ENCODE results near the gene MARCHF3.
A peak's percentile ranks its signal among the peaks of the same experiment; 100 is the strongest.

Gene MARCHF3

DNA sequence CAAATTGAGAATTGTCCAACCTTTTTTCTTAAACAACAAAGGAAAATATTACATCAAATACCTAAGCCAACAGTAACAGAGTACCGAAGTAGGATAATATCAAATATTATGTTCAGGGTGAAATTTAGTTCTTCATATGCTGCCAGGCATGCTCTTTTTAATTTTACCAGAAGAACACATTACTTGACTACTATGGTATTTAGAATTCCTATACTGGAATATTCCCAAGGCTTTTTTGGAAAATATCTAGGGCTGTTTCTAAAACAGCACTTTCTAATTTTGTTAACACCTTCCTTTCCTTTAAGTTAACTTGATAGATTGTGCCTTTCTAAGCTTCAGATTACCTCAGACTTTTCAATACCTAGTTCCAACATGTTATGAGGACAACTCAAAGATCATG, 48.7 kb downstream of the MARCHF3 start:
- DNase-seq, result no peak

DNA sequence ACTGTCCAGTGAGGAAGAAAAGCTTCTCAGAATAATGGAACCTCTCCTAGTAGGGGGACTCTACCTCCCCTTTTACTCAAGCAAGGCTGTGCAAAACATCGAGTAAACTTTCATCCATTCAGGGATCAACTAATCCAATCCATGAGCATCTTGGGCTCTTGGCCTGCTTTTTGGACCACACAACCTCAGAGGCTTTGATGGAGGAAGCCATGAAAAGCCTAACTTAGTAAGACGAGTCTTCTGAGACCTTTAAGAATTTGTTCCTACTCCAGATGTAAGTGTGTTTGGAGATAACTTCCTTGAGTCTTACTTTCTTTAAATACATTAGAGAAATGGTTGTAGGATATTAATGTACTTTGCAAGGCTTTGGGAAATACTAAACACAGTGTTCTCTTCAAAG, 49.1 kb downstream of the MARCHF3 start:
- no peak for DNase-seq

- DNase-seq, result no peak
Observed at GRCh38 chr5:126978258-126978657, 52.1 kb downstream of the MARCHF3 start.

GRCh38 chr5:126976520-126977172, 53.7 kb downstream of the MARCHF3 start:
- DNase-seq, result no peak

GRCh38 chr5:126975796-126976195, 54.6 kb downstream of the MARCHF3 start:
- no peak for DNase-seq

- no peak for DNase-seq
Observed at GRCh38 chr5:126973193-126973592, 57.2 kb downstream of the MARCHF3 start.

GRCh38 chr5:126972062-126972895, 58.1 kb downstream of the MARCHF3 start:
- peak; percentile 19 for DNase-seq

DNA sequence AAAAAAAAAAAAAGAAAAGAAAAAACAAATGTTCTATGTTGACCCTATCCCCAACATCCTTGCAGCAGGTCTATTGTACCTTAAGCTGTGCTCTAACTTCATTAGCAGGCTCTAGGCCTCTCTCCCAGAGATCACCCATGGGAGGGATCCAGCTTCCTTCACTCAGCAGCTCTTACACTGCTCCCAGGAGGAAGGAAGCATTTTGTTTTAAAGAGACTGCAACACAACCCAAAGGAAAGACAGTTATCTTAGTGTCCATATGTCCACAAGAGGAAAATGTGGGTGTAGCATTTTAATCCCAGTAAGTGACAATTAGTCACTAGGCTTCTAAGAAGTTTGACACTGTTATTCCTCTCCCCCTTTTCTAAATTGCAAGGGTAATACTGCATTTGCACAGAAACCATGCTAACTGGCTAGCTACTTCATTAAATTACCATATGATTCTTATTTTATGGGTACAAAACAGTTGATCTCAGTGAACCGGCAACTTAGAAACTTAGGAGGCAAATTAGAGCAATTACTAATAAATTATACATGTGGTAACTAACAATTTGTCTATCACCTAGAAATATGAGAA, 58.8 kb downstream of the MARCHF3 start:
- no peak for DNase-seq

DNA sequence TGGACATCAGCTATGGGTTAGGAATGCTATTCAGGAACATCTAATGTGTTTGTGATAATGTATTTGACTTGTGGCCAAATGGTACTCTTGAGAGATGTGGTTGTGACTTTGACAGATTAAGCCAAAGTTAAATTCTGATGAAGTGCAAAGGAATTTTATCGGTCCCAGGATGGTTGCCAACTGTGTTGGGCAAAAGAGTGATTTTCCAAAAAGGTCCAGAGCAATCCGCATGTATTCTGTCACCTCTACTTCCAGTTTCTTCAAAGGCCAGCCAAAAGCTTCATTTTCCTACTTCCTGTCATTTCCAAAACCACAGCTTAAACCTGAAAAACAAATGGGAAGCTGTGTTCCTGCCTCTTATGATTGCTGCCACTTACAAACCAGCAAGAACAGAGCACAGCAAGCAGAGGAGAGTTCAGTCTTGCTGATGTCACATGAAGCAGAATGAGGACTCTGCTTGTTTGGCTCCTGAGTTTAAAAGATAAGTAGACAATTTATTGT, 59.8 kb downstream of the MARCHF3 start:
- DNase-seq, result no peak

- no peak for DNase-seq
Observed at GRCh38 chr5:126969548-126969947, 60.8 kb downstream of the MARCHF3 start.

GRCh38 chr5:126967808-126968466, 62.4 kb downstream of the MARCHF3 start:
- no peak for DNase-seq

DNA sequence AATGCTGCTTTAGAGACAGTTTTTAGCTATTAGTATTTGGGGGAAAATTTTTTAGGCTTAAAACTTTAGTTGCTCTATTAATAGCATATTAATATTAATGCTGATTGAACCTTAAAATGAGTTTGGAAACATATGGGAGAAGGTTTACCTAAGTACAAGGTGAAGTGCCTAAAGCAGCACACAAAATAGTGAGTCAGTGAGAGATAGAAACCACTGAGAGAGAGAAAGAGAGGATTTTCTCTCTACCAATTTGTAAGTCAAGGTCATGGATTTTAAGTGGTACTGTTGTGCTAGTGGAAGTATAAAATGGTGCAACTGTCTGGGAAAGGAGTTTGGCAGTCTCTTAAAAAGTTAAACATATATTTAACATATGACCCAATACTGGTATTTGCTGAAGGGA, 64.9 kb downstream of the MARCHF3 start:
- DNase-seq, result no peak

- DNase-seq, result no peak
Observed at GRCh38 chr5:126965061-126965475, 65.3 kb downstream of the MARCHF3 start.

DNA sequence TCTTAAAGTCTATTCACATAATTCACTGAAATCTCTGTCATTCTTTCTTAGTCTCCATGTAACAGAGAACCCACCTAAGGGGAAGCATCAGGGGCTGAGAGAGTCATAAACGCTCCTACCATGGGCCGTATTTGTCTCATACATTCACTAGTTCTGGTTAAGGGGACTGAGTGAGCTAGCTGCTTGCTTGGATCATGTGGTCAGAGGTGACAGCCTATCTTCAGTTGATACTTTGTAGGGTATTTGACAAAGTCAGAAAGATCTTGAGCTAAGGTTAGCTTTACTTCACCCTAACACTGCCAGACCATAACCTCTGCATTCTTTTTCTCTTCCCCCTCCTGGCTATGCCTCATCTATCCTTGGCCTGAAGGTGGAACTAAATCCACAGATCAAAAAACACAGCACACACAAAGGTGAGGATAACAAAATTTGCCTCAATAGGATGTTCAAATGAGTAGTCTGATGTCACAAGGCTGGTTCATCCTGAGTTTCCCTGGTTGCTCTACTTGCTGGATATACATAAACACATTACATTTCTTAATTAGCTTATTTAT, 66.5 kb downstream of the MARCHF3 start:
- DNase-seq, result no peak

- DNase-seq, result no peak
Observed at GRCh38 chr5:126961702-126962101, 68.7 kb downstream of the MARCHF3 start.

DNA sequence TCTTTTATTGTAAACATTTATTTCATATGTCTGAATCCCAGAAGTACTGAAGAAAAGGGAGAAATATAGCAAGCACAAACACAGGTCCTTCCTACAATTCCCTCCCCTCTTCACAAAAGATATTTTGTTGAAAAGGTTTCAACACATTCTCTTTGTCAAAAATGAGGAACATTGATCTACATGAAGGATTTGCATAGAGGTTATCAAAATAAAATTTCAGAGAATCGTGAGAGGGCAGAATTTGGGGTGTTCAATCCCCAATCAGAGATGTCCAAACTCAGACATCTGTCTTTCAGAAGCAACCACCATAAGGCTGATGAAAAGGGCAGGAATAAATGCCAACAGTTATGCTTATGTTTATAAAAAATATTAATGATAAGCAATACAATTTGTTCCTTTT, 69.2 kb downstream of the MARCHF3 start:
- DNase-seq, result no peak

GRCh38 chr5:126959188-126959587, 71.2 kb downstream of the MARCHF3 start:
- DNase-seq, result no peak

DNA sequence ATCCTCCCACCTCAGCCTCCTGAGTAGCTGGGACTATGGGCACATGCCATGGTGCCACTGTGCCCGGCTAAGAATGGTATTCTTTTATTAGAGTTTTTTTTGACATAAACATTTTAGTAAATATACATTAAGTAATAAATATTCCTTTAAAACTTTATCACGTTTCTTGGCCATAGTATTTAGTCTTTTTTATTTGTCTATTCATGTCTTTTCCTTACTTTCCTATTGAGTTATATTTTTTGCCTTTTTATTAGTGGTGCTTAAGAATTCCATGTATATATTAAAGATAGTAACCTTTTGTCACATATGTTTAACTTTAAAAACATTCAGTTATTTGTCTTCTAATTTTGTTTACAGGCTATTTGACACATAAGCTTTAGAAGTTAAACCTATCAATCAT, 73.4 kb downstream of the MARCHF3 start:
- DNase-seq, result no peak

GRCh38 chr5:126954981-126955380, 75.4 kb downstream of the MARCHF3 start:
- no peak for DNase-seq

DNA sequence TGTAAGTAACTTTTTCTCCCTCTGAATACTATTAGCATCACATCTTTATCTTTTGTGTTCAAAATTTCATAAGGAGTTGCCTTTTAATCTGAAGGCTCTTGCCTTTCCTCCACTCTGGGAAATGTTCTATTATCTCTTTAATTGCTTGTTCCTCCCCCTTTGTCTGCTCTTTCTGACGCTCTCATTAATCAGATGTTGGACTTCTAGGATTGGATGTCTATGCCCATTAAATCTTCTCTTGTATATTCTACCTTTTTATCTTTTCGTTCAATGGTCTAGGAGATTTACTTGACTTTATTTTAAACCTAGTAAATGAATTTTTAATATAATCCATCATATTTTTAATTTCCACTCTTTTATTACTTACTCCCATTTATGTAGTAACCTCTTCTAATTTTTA, 76.7 kb downstream of the MARCHF3 start:
- DNase-seq, result no peak

DNA sequence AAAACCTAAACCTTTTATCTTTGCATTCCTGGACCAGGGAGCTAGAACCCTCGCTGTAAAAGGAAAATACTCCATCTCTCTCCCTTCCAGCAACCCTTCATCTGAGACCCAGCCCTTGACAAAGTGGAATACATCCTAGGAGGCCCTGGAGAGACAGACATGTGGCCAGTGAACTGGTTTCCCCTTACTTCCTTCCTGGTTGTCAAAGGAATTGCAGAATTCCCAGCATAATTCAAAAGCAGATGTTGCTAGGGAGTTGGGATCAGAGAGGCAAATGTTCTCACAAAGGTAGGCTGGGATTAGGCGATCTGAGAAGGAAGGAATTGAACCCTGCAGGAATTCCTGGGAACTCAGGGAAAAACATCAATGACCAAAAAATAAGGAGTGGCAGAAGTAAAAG, 80.9 kb downstream of the MARCHF3 start:
- DNase-seq, result no peak

DNA sequence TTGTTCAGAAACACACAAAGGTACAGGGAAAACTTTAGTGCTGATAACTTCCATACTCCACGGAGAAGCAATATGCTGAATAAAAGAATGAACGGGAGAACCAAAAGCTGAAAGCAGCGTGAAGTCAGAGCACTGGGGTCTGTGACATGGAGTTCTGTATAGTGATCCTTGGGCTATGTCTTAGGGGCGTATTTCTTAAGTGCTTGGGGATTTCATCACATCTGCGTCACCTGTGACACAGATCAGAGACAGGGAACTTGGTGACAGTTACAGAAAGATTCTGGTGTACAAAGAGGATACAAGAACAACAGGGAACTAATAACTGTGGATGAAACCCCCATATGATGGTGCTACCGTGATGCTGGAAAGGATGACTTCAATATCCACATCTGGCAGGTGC, 81.9 kb downstream of the MARCHF3 start:
- DNase-seq, result no peak

DNA sequence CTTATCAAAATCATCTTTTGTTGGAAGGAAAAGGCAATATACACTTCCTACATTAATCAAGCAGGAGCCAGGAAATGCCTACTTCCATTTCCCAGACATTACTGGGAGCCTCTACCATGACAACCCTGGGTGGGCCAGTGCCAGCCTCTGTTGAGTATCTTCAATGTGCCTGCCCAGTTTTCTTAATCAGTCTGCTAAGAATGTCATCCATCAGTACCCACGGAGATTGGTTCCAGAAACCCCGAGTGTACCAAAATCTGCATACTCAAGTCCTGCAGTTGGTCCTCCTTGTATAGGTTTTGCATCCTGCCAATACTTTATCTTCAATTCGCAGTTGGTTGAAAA, 82.4 kb downstream of the MARCHF3 start:
- no peak for DNase-seq

All from activated CD4-positive, alpha-beta T cell treated with anti-CD3 and anti-CD28 coated beads for 48 hours (primary cell).